C1 segment of cervical spinal cord (tissue), 14 donors: ENCODE results near the gene SCO2.
"Not testable (repeated sequence)": the region's sequence is repeated elsewhere in the genome, so short reads cannot be mapped to it uniquely, and the experiment has no call there.

Experiments used
- DNase-seq, 14 donors: peaks; one replicate each; lab custom pipeline; 2025; lab: John Stamatoyannopoulos, UW

The SCO2 gene

DNA sequence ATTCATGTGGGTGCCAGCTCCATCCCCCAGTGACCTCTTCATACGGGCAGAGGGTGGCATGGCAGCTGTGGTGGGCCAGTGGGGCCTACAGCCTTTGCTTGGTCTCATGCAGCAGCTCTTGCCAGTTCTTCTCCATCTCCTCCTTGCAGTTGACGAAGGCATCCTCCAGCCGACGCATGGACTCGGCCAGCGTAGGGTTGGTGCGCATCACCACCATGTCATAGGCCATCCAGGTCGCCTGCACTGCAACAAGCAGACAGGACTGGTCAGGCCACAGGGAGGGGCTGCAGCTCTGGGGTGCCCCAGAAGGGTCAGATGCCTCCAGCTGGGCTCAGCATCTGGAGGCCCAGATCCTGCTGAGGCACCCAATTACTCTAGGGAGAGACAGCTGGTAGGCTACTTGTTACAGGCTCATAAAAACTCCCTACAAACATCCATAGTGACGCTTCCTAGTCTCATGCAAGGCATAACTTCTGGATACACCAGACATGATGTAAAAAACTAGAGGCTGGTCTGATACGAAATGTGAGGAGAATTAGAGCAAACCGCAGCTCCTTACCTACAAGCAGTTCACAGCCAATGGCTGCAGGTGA is 25.9 kb upstream of the SCO2 start:
- no peak for DNase-seq

DNA sequence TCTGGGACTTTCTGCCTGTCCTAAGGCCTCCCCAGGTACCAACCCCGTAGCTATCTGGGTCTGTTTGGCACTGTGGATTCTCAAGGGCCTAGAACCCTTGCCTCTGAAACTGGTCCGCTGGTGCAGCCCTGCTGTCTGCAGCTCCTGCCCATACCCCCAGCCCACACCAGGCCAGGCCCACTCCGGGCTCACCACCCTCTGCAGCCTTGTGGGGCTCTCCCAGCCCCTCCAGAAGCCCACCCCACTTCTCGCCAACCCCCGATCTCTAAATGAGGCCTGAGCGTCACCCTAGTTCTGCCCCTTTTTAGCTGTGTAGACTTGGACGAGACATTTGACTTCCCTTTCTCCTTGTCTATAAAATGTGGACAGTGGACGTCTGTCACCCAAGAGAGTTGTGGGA is 25.0 kb upstream of the SCO2 start:
- DNase-seq, result no peak

DNA sequence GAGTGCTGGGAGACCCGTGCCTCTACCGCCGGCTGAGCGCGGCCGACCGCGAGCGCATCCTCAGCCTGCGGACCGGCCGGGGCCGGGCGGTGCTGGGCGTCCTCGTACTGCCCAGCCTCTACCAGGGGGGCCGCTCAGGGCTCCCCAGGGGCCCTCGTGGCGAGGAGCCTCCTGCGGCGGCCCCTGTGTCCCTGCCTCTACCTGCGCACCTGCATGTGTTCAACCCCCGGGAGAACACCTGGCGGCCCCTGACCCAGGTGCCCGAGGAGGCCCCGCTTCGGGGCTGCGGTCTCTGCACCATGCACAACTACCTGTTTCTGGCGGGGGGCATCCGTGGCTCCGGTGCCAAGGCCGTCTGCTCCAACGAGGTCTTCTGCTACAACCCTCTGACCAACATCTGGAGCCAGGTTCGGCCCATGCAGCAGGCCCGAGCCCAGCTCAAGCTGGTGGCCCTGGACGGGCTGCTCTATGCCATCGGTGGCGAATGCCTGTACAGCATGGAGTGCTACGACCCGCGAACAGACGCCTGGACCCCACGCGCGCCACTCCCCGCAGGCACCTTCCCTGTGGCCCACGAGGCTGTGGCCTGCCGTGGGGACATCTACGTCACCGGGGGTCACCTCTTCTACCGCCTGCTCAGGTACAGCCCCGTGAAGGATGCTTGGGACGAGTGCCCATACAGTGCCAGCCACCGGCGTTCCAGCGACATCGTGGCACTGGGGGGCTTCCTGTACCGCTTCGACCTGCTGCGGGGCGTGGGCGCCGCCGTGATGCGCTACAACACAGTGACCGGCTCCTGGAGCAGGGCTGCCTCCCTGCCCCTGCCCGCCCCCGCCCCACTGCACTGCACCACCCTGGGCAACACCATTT is 23.8 kb upstream of the SCO2 start:
- no peak for DNase-seq

DNA sequence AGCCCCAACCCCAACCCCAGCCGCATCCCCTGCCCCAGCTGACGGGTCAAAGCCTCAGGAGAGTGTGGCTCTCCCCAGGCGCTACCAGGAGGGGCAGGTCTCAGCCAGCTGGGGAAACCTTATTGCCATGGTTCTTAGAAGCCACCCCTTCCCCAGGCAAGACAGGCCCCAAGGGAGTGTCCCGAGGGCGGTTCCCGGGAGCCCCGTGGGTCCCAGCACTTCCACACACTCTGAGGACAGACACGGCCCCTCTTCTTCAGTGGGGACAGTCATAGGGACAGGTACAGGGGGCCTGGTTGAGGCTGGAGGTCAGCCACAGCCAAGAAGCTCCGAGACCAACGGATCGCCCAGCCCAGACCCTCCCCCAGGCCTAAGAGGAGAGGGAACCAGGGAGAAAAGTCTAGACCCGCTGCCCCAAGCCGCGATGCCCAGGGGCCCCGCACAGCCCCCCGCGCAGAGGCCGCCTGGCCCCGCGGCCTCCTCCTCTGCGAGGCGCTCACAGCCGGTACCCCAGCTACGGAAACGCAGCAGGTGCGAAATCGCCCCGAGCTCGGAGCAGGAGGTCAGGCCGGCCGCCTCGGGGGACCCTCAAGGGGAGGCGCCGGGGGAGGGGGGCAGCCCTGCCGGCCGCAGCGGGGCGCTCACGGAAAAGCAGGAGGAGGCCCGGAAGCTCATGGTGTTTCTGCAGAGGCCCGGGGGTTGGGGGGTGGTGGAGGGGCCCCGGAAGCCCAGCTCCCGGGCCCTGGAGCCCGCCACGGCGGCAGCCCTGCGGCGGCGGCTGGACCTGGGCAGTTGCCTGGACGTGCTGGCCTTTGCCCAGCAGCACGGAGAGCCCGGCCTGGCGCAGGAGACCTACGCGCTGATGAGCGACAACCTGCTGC is 22.9 kb upstream of the SCO2 start:
- no peak for DNase-seq

DNA sequence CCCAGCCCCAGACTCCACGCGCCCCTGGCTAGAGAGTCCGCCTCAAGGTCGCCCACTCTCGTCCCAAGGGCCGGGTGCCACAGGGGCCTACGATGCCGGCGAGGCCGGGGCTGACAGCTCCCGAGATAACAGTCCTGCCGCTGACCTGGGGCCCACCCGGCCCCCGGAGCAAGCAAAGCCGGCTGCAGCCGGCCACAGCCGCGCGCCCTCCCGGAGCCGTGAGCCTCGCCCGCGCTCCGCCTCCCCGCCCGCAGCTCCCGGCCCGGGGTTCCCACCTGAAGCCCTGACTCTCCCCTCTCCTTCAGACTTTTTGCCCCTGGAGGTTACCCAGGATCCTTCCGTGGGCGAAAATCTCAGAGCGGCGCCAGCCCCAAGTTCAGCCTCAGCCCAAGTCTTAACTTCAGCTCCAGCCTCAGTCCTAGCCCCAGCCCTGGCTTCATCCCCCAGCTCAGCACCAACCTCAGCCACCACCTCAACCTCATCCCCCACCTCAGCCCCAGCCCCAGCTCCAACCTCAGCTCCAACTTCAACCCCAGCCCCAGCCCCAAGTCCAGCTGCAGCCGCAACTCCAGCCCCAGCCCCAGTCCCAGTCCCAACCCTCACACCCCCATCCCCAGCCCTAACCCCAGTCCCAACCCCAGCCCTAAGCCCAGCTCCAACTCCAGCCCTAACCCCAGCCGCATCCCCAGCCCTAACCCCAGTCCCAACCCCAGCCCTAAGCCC is 22.0 kb upstream of the SCO2 start:
- DNase-seq, result no peak

DNA sequence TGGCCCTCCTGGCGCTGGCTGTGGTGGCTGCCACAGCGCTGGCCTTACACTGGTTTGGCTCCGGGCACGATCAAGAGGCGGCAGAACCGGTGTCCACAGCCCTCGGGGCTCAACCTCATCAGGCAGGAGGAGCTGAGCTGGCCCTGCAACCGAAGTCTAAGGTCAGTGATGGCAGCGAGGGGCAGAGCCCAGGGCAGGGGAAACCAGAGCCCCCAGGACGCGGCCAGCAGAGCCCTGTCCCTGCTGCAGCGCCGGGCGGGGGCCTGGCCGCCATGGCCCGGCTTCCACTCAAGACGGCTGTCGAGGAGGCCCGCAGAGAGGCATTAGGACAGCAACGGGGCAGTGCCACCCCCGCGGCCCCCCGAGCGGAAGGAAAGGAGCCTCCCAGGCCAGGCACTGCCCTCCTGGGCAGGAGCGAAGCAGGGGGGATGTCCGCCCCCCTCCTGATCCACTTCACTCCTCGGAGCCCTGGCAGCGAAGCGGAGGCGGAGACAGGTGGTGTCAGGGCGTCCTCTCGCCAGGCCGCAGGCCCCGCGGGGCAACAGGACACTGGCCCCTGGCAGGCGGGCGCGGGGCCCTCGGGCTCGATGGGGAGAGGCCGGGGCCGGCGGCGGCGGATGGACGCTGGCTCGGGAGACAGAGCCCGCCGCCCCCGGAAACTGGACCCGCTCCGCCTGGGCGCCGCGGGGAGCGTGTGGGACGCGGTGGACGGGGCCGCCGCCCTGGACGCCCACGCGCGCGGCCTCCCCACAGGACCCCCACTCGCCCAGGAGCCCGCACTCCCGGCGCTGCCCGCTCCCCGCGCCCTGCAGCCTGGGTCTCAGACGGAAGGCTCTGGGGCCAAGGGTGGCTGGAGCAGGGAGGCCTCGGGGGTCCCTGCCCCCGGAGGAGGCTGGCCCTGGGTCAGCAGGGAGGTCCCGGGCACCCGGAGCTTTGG is 21.2 kb upstream of the SCO2 start:
- DNase-seq, result no peak

DNA sequence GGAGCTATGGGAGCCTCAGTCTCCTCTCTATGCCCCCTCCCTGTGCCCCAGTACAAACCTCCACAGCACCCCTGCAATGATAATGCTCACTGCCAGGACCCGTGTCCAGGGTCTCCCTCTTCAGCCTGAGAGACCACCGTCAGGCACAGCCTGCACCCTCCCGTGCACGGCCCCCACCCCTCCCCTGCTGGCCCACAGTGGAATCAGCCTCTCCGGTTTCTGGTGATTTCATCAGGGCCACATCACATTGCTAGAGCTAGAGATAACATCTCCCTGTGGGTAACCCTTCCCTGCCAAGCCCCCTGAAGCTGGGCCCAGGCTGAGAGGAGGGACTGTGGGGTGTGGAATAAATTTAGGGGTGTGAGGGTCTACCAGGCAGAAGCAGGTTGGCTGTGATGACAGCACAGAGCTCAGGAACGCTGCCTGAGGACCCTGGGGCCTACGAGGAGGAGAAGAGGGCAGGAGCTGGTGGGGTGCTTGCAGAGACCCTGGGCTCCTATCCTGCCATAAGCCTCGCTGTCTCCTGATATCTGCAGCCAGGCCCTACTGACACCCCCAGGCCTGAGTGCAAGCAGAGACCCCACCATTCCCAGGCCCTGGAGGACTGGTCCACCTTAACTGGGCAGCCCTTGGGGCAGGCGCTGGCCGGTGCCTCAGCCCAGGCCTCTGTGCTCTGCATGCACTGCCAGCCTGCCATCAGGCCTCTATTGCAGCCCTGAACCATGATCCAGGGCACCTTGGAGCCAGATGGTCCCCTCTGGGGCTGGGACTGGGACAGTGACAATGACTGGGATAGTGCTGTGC is 20.3 kb upstream of the SCO2 start, which contains the start of gene KLHDC7B:
Gene KLHDC7B, plus strand, starts transcription at position 378 of the 804 bp plus-strand sequence. Its CDS starts 345 bp downstream, at position 723.
- DNase-seq, result no peak

DNA sequence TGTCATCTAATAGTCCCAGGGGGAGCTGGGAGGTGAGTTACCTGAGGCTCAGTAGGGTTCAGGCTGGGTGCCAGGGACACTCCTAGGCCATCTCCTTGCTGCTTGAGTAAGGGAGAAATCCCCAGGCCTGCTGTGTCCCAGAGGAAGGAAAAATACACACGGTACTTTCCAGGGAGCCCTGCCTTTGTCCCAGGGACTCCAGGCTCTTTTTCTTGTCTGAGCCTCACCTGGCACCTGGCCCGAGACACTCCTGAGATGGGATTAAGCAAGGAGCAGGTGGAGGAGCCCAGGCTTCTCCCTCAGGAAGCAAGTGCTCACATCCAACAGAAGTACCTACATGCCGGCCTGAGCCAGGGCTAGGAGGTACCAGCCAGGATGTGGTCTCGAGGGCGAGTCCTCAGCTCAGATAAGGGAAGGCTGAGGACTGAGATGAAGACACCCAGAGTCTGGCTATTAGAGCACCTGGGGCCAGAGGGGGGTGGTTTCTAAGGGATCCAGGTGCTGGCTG is 19.4 kb upstream of the SCO2 start:
- DNase-seq, result no peak

DNA sequence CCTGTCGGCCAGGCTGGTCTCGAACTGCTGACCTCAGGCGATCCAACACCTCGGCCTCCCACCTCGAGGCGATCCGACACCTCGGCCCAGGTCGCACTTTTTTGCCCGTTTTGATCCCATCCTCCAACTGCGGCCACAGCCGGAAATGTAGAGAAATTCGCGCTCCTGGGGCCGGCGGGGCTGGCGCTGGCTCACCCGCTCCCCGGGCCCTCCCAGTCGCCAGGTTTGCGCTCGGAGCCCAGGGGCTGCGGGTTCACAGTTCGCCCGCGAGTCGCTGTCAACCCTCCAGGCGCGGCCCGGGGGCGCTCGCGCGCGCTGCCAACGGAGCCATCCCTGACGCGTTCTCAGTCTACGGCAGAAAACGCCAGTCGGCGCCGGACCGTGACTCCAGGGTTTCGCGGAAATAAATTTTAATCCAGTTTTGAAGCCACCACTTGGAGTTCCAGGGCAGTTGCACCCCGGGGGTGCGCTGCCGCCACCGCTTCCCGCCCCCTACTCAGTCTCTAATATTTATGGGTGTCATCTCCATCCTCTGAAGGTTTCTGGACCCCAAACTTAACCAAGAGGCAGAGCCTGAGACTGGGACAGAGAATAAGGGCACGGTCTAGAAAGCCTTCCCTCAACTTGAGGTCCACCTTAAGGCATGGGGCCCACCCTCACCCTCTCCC is 18.8 kb upstream of the SCO2 start:
- peak in 5 of 14 donors; percentile 7 to 54 (median 32) for DNase-seq

DNA sequence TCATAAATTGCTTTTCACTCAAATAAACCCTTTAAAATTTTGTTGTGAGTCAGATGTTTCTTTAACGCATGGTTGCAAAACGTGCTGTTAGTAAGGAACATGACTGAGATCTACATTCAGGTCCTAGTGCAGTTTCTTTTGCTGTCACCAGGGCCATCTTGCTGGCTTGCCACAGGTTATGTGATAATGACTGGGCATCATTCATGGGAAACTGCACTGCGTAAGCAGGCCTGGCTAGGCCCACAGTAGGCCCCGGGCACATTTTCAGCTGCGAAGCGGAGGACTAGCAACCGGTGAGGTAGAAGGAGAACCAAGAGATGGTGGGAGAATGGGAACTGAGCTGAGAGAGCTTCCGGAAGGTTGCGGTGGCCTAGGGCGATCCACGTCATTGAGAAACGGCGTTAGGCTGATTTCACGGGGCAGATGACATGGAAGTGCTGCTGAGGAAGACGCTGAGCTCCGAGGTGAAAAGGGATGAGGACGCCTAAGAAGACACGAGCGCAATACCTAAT is 17.1 kb upstream of the SCO2 start:
- no peak for DNase-seq

DNA sequence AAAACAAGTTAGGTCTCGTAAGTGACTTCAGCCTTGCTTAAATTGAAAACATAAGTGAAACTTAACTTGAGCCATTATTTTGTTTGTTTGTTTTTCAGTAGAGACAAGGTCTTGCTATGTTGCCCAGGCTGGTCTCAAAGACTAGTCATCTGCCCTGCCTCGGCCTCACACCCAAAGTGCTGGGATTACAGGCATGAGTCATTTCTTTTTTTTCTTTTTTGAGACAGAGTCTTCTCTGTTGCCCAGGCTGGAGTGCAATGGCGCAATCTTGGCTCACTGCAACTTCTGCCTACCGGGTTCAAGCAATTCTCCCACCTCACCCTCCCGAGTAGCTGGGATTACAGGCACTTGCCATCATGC is 16.2 kb upstream of the SCO2 start:
- DNase-seq, result not testable (repeated sequence)

DNA sequence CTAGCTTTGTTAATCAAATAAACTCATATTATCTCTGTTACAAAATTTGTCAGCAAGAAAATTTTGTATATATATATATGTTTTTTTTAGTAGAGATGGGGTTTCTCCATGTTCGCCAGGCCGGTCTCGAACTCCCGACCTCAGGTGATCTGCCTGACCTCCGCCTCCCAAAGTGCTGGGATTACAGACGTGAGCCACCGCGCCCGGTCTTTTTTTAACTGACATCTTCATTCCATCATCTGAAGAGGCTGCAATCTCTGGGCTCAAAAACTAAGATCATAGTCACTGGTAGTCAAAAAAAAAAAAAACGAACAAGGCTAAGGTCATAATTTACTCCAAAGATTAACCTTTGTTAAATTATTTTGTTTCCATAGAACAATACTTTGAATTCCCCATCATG is 15.0 kb upstream of the SCO2 start:
- DNase-seq, result no peak

DNA sequence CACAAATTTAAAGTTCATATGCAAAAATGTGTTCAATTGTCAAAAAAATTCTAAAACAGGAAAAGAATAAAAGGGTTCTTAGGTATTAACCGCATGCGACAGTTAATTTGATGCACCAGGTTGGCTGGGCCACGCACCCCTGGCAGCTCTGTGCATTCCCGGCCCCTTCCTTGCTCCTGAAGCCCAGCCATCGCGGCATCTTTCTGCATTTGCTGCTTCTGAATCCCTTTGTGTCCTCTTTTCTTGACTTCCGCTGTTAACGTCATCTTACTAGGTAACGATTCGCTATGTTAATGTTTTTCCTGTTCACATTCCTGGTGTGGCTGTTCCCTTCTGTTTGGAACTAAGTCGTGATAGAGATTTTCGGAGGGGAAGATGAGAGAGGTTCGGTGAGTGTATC is 12.4 kb upstream of the SCO2 start:
- DNase-seq, result no peak

DNA sequence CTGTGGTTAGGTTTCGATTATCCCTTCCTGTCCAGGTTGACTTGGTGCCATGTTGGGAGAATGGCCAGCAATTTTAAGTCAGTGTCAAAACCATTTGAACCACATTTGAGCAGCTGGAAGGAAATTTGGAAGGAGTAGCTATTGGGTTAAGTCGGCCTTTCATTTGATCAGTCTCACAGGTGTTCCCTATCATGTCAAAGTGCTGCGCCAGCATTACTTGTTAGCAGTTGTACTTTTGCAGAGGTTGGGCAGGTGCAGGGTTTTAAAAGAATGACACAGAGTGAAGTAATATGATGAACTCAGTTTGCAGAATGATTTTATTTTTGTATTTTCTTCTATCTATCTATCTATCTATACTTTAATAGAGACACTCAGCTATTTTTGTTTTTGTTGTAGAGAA is 10.8 kb upstream of the SCO2 start:
- no peak for DNase-seq

DNA sequence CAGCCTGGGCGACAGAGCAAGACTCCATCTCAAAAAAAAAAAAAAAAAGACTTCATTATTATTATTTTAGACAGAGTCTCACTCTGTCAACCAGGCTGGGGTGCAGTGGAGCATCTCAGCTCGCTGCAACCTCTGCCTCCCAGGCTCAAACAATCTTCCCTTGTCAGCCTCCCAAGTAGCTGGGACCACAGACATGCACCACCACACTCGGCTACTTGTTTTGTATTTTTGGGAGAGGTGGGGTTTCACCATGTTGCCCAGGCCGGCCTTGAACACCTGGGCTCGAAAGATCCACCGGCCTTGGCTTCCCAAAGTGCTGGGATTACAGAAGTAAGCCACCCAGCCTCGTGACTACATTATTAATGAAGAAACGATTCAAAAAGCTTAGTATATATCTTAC is 9.7 kb upstream of the SCO2 start:
- no peak for DNase-seq

DNA sequence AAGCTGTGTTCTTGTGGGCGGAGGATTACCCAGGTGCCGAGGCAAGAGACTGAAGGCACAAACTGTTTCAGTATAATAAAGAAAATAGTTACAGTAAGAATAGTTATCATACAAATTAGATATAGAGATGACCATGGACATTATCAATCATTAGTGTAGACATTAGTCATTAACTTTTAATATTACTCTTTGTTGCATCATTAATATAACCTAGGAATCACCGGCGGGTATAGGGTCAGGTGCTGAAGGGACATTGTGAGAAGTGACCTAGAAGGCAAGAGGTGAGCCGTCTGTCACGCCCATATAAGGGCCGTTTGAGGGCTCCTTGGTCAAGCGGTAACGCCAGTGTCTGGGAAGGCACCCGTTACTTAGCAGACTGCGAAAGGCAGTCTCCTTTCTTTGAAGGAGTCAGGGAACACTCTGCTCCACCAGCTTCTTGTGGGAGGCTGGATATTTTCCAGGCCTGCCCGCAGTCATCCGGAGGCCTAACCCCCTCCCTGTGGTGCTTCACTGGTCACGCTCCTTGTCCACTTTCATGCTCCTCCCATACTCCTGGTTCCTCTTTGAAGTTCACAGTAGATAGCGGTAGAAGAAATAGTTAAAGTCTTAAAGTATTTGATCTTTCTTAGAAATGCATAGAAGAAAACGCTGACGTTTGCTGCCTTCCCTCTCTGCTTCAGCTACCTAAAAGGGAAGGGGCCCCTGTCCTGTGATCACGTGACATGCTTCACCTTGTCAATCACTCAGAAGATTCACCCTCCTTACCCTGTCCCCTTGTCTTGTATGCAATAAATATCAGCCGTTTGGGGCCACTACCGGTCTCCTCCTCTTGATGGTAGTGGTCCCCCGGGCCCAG is 8.7 kb upstream of the SCO2 start:
- not testable (repeated sequence) for DNase-seq
